HG03060 (cell line): ENCODE measurements around the gene COL5A1.

Experiments used
- ATAC-seq: cut with Tn5 transposase; IDR thresholded peaks from one replicate; pipeline ENCODE4 v1.9.1; 2021; ENCODE audit warnings: low read depth, moderate number of reproducible peaks; ENCODE audit not compliant: unreplicated experiment

COL5A1 gene

GRCh38 chr9:134625361-134626068, 16.1 kb upstream of the COL5A1 start:
- no peak for ATAC-seq

DNA sequence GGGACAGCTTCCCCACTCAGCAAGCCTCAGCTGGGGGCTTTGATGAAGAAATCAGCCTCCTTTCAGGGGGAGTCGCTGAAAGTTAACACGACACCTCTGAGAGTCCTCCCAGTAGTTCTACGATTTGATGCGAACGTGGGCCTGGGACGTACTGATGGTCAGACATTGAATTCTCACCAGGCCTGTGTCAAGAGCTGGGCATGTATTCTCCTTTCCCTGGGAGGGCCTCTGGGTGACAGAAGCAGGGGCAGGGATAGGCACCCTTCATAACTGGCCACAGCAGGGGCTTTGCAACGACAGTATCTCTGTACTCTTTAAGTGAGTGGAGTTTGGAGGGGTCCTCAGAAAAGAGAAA, 15.6 kb upstream of the COL5A1 start:
- ATAC-seq, result no peak

DNA sequence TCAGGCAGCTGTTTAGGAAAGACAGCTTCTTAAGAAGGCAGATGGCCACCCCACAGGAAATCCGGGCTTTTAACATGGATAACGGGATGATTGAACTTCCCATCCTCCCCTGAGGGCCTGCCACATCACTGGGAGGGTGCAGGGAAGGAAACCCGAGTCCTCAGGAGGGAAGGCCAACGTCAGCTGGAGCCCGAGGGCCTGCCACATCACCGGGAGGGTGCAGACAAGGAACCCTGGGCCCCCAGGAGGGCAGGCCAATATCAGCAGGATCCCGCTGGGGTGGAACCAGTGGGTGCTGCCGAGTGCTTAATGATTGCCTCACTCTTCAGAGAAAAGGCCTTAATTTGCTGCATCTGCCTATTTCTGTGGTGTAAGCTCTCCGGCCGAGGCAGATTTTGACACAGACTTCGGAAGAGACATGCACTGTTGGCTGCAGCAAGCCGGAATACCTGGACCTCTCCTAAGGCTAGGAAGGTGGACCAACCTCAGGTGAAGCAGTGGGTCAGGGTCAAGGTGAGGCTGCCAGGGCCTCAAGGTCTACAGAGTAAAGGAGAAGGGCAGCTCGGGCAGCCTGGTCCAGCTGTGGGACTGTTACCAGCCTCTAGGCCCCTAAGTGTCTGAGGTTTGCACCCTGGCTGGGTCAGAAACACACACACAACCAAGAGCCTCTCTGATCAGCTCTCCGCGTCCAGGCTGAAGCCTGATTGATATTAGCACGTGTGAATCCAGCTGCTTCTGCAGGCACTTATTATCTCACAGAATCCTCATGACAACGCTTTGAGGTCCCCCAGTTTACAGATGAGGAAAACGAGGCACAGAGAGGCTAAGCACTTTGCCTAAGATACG, 14.8 kb upstream of the COL5A1 start:
- no peak for ATAC-seq

GRCh38 chr9:134627417-134628353, 13.9 kb upstream of the COL5A1 start:
- no peak for ATAC-seq

- no peak for ATAC-seq
These were observed 13.3 kb upstream of the COL5A1 start for GRCh38 chr9:134628354-134628736.

GRCh38 chr9:134629061-134629585, 12.5 kb upstream of the COL5A1 start:
- no peak for ATAC-seq

- no peak for ATAC-seq
These were observed 11.8 kb upstream of the COL5A1 start for GRCh38 chr9:134629586-134630392.

DNA sequence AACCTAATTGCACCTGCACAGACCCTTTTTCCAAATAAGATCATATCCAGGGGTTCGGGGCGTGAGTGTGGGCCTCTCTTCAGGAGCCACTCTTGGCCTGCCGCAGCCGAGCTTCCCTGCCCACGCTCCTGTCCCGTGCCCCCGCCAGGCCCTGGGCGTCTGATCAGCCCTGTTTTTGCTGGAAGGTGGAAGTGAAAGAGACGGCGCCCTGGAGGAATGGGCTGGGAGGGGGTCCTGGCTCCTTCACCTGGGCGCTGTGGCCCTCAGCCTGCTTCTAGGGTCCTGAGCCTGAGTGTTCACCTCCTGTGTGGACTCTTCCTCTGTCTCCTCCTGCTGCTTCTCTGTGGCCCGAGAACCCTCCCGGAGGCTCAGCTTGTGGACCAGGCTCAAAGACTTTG, 11.2 kb upstream of the COL5A1 start:
- no peak for ATAC-seq

- no peak for ATAC-seq
These were observed 10.7 kb upstream of the COL5A1 start for GRCh38 chr9:134630861-134631260.

- no peak for ATAC-seq
These were observed 9.7 kb upstream of the COL5A1 start for GRCh38 chr9:134631881-134632280.

DNA sequence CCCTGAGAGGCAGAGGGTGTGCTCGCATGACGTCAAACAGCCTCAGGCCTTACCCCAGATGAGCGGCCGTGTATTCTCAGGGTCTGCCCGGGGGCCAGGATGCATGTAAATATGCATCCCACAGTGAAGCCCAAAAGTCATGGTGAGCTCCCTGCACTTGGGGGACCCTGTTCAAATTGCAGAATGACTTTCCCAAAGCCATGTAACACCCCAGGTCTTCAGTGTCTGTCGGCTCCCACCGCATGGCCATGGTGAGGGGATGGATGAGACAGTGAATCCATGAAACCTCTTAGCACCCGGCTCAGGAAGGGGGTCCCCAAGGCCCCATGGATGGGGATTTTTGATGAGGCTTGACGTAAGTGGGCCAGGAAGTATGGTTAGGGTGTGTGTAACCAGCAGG, 9.3 kb upstream of the COL5A1 start:
- no peak for ATAC-seq

DNA sequence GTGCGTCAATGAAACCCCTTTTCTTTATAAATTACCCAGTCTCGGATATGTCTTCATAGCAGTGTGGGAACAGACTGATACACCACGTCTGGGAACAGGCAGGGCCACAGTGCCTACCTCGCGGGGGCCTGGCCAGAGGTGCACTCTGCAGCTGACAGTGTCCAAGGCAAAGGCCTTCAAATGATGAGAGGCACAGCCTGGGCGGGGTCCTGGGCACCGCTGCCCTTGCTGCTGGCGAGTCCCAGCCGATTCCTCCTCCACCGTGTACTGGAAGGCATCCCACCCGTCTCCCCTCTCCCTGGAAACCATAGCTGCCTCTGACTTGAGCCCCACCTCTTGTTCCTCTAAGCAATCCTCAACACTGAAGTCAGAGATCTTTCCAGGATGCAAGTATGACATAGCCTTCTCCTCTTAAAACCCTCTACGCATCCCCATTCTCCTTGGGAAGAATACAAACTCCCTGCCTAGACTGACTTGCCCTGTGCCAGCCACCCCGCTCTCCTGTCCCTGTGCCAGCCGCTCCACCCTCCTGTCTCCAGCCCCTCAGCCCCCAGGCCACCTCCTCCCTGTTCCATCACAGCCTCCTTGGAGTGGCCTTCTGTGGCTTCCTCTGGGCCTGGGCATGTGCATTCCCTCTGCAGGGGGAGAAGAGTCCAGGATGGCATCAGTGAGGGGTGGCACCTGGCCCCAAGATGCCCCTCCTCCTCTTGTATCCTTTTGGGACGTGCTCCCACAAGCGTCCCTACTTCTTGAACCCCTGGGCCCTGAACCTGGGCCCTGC, 8.1 kb upstream of the COL5A1 start:
- ATAC-seq, result no peak

- ATAC-seq, result no peak
These were observed 7.4 kb upstream of the COL5A1 start for GRCh38 chr9:134634176-134634575.

DNA sequence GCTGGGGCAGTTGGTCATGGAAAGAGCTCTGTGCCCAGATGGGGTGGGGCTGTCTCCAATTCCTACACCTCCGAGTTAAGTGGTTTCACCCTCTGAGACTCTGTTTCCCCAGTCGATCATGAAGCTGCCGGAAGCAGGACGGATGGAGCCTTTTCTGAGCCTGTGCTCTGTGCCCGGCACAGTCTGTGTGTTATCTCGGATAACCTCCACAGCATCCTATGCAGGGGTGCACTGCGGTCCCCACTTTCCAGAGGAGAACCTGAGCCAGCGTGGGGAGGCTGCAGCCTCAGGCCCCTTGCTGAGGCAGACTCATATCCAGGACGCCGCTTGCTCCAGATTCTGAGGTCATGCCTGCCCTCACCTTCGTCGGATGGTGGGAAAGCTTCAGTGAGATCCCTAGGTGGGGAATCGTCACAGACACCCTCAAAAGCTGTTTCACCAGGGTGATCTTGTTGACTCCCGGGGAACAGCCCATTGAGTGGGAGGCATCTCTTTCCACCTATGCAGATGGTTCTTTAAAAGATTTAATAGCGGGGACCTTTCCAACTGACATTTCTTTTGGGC, 6.9 kb upstream of the COL5A1 start:
- no peak for ATAC-seq

DNA sequence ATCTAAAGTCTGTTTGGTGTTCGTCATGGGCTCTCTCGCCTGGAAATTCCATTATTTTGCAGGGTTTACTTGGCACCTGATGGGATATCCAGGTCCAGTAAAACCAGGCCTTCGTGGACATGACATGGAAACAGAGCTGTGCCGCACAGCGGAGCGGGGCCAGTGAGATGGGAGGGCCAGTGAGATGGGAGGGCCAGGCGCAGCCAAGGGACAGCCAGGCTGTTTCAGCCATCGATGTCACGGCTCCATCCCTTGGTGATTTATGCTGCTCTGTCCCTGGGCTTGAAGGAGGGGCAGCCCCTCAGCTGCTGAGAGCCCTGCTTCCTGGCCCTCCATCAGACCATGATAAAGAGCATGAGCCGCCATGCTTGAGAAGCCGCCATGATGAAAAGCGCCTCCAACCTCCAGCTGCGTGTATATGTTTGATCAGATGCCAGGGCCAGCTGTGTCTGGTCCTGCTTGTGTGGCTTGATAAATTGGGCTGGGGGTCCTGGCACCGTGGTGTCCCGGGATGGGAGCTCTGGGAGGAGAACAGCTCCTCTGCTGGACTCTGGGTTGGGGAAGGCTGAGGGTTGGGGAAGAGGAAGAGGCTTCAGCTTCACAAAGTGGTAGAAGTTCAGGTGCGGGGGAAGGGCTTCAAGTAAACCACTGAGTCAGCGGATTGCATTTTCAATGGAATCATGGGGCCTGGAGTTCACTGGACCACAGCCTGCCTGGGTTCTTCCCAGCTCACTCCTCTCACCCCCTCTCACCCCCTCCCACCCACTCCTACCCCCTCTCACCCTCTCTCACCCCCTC, 6.1 kb upstream of the COL5A1 start:
- ATAC-seq, result no peak

GRCh38 chr9:134636149-134636507, 5.5 kb upstream of the COL5A1 start:
- no peak for ATAC-seq

DNA sequence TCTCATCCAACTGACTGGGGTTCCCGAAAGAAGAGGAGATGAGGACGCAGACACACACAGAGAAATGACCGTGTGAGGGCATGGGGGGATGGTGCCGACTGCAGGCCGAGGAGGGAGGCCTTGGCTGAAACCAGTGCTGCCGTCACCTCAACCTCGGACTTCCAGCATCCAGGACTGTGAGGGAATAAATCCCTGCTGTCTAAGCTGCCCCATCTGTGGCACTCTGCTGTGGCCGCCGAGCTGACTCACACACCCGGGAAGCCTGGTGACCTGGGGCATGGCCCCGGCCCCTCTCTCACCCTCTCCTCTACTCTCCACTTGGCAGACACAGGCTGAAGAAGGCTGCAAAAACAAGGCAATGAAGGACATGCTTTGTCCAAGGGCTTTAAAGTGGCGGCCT, 4.4 kb upstream of the COL5A1 start:
- no peak for ATAC-seq
